ENCODE measurements around the gene NBL1.

Gene NBL1

GRCh38 chr1:19596714-19597495 is 47.2 kb upstream of the NBL1 start (continued):
- TF ChIP-seq, protein P1, sequence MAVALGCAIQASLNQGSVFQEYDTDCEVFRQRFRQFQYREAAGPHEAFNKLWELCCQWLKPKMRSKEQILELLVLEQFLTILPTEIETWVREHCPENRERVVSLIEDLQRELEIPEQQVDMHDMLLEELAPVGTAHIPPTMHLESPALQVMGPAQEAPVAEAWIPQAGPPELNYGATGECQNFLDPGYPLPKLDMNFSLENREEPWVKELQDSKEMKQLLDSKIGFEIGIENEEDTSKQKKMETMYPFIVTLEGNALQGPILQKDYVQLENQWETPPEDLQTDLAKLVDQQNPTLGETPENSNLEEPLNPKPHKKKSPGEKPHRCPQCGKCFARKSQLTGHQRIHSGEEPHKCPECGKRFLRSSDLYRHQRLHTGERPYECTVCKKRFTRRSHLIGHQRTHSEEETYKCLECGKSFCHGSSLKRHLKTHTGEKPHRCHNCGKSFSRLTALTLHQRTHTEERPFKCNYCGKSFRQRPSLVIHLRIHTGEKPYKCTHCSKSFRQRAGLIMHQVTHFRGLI (tag by site-specific recombination; IDR thresholded peaks at IDR 0.05) = no peak; the same call in 1 of the 2 replicates
- TF ChIP-seq HOXC10 (CRISPR knock-in tag; IDR thresholded peaks at IDR 0.05) (no peak), ZNF654 (tag by site-specific recombination; IDR thresholded peaks at IDR 0.05; ENCODE audit: low read depth) (no peak), ZNF366 (tag by site-specific recombination; conservative IDR thresholded peaks at IDR 0.05) (peak; percentile 74), GLI2 (tag by site-specific recombination; IDR thresholded peaks at IDR 0.05; ENCODE audit: borderline replicate concordance, low read depth) (no peak), MEIS1 (CRISPR knock-in tag; IDR thresholded peaks at IDR 0.05; ENCODE audit: borderline replicate concordance) (no peak), ZNF10 (tag by site-specific recombination; IDR thresholded peaks at IDR 0.05) (no peak)
- TF ChIP-seq, protein P2, sequence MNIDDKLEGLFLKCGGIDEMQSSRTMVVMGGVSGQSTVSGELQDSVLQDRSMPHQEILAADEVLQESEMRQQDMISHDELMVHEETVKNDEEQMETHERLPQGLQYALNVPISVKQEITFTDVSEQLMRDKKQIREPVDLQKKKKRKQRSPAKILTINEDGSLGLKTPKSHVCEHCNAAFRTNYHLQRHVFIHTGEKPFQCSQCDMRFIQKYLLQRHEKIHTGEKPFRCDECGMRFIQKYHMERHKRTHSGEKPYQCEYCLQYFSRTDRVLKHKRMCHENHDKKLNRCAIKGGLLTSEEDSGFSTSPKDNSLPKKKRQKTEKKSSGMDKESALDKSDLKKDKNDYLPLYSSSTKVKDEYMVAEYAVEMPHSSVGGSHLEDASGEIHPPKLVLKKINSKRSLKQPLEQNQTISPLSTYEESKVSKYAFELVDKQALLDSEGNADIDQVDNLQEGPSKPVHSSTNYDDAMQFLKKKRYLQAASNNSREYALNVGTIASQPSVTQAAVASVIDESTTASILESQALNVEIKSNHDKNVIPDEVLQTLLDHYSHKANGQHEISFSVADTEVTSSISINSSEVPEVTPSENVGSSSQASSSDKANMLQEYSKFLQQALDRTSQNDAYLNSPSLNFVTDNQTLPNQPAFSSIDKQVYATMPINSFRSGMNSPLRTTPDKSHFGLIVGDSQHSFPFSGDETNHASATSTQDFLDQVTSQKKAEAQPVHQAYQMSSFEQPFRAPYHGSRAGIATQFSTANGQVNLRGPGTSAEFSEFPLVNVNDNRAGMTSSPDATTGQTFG (tag by site-specific recombination; IDR thresholded peaks at IDR 0.05; ENCODE audit: borderline replicate concordance) = no peak

DNA sequence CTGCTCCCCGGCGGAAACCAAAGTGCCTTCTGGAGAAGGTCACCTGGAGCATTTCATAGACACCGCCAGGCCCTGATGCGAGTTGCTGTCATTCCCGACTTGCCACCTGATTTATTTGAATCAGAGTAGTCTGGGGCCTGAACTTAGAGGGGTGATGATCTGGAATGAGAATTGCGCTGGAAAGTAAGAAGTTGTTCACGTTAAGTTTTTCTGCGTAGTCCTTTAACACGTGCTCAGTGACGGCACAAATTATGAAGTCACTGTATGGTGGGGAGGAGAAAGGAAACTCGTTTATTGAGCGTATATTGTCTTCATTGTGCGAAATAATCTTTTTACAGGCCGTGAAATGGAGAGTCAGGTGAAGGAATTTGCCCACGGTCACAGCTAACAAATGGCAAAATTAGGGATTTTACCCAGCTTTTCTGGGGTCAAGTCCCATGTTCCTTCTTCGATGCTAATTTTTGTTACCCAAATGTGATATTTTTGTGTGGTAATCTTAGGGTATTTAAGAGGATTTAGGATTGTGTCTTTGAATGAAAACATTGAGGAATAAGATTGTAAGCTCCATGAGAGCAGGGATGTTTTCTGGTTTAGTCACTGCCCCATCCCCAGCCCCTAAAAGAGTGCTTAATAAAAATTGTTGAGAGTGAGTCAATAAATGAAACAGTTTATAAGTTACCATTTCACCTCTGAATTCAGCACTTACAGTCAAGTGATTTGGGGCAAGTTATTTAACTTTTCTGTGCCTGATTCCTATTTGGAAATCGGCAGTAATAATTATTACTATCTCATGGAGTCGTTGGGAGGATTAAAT is 46.4 kb upstream of the NBL1 start:
- ChIA-PET POLR2A (interaction anchor here (0.5 to 1.3 kb wide), 7 partner anchors 8 to 157 kb away, joined by 3 to 11 read pairs (median 4); partner anchors contain the start of gene CAPZB), CTCF (interaction anchor here (0.7 to 1.6 kb wide), 3 partner anchors 15 to 110 kb away, joined by 3 to 7 read pairs (median 4); no protein-coding TSS in a partner anchor)
- Histone ChIP-seq H3K9me3 (ENCODE audit: control insufficient read depth, insufficient read depth, low read depth, low read length) (no peaks in the 10 kb centered on the region), H3K4me1 (ENCODE audit: control insufficient read depth, insufficient read depth, low read length) (no peaks in the 10 kb centered on the region), H3K27ac (ENCODE audit: extremely low read depth, low read depth, low read length) (peak overlapping the region; percentile 82), H3K36me3 (ENCODE audit: control insufficient read depth in 2 of 2, insufficient read depth in 1 of 2, low read length in 2 of 2) (peaks cover 0 to 29% of the 10 kb centered on the region in 2 experiments; a peak in 2 of 3 replicates), H3K4me3 (ENCODE audit: low read depth, low read length) (peak overlapping the region; percentile 91)
- TF ChIP-seq SCRT1 (tag by site-specific recombination; IDR thresholded peaks at IDR 0.05; ENCODE audit: borderline replicate concordance) (no peak), ZNF621 (tag by site-specific recombination; IDR thresholded peaks at IDR 0.05) (no peak), ZNF10 (tag by site-specific recombination; IDR thresholded peaks at IDR 0.05) (peak; percentile 43; the same call in 1 of the 2 replicates), ZNF610 (tag by site-specific recombination; IDR thresholded peaks at IDR 0.05; ENCODE audit: borderline replicate concordance) (no peak), KLF9 (tag by site-specific recombination; IDR thresholded peaks at IDR 0.05; ENCODE audit: low read depth) (no peak), KLF16 (tag by site-specific recombination; IDR thresholded peaks at IDR 0.05) (no peak), MEIS1 (CRISPR knock-in tag; IDR thresholded peaks at IDR 0.05; ENCODE audit: borderline replicate concordance) (no peak), REST (tag by site-specific recombination; IDR thresholded peaks at IDR 0.05) (0 out of 2 replicates have a peak, but pooled peaks have one; percentile 3), ZNF292 (tag by site-specific recombination; IDR thresholded peaks at IDR 0.05; ENCODE audit: borderline replicate concordance, low read depth) (no peak), ZNF768 (tag by site-specific recombination; IDR thresholded peaks at IDR 0.05) (no peak), ZNF366 (tag by site-specific recombination; conservative IDR thresholded peaks at IDR 0.05) (no peak), ZNF596 (tag by site-specific recombination; IDR thresholded peaks at IDR 0.05) (no peak), ZNF701 (tag by site-specific recombination; IDR thresholded peaks at IDR 0.05) (no peak), ZNF677 (tag by site-specific recombination; IDR thresholded peaks at IDR 0.05) (no peak), ZNF138 (tag by site-specific recombination; IDR thresholded peaks at IDR 0.05; ENCODE audit: borderline replicate concordance) (no peak)
- TF ChIP-seq, protein P3, sequence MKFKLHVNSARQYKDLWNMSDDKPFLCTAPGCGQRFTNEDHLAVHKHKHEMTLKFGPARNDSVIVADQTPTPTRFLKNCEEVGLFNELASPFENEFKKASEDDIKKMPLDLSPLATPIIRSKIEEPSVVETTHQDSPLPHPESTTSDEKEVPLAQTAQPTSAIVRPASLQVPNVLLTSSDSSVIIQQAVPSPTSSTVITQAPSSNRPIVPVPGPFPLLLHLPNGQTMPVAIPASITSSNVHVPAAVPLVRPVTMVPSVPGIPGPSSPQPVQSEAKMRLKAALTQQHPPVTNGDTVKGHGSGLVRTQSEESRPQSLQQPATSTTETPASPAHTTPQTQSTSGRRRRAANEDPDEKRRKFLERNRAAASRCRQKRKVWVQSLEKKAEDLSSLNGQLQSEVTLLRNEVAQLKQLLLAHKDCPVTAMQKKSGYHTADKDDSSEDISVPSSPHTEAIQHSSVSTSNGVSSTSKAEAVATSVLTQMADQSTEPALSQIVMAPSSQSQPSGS (tag by site-specific recombination; IDR thresholded peaks at IDR 0.05; ENCODE audit: low read depth) = no peak

Data from HEK293 (cell line).